NB4 (cell line): ENCODE data around the gene C4orf50.

Experiments used
- DNase-seq: peaks from one replicate; pipeline ENCODE4 v3.0.0; 2010; ENCODE audit warnings: low read depth
- H3K4me3 ChIP-seq: one replicate; pipeline ENCODE4 v1.5.1; 2011; ENCODE audit warnings: mild to moderate bottlenecking, low read depth, low read length, moderate library complexity
- MYC ChIP-seq: IDR thresholded peaks from 2 replicates; pipeline ENCODE4 v1.6.1; 2011; ENCODE audit warnings: low read depth, low read length
- POLR2A ChIP-seq: IDR thresholded peaks from 2 replicates; pipeline ENCODE4 v1.6.1; 2011; ENCODE audit warnings: mild to moderate bottlenecking; ENCODE audit not compliant: insufficient read length; ENCODE audit errors: extremely low read depth
- TF ChIP-seq, protein P1 (sequence below): IDR thresholded peaks from 2 replicates; pipeline ENCODE4 v1.6.1; 2011; ENCODE audit warnings: low read depth, low read length
- TF ChIP-seq, protein P2 (sequence below): IDR thresholded peaks from one replicate; pipeline ENCODE4 v1.5.1; 2012; ENCODE audit warnings: low read depth, low read length

The C4orf50 gene

DNA sequence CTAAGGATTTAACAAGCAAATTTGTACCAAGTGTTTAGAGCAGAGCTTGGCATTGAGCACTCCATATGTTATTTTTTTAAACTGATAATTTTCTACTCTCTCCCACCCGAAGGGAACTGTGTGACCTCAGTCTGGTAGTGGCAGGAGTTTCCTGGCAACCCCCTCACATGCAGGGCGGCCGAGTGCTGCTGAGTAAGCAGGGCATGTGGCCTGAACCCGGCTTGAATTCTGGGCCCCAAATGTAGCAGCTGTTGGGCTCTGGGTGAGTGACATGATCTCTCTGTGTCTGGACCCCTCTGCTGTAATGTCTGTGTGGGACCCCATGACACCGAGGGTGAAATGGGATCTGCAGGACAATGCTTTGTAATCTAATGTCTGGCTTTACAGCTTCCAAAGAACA is 13.6 kb upstream of the C4orf50 start:
- no peak overlapping the region for H3K4me3 ChIP-seq
- no peak for DNase-seq
- TF ChIP-seq POLR2A = no peak
- TF ChIP-seq, protein P1, sequence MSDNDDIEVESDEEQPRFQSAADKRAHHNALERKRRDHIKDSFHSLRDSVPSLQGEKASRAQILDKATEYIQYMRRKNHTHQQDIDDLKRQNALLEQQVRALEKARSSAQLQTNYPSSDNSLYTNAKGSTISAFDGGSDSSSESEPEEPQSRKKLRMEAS = no peak
- TF ChIP-seq, protein P2, sequence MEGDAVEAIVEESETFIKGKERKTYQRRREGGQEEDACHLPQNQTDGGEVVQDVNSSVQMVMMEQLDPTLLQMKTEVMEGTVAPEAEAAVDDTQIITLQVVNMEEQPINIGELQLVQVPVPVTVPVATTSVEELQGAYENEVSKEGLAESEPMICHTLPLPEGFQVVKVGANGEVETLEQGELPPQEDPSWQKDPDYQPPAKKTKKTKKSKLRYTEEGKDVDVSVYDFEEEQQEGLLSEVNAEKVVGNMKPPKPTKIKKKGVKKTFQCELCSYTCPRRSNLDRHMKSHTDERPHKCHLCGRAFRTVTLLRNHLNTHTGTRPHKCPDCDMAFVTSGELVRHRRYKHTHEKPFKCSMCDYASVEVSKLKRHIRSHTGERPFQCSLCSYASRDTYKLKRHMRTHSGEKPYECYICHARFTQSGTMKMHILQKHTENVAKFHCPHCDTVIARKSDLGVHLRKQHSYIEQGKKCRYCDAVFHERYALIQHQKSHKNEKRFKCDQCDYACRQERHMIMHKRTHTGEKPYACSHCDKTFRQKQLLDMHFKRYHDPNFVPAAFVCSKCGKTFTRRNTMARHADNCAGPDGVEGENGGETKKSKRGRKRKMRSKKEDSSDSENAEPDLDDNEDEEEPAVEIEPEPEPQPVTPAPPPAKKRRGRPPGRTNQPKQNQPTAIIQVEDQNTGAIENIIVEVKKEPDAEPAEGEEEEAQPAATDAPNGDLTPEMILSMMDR = no peak
- TF ChIP-seq MYC = no peak

GRCh38 chr4:6030679-6031078 is 12.4 kb upstream of the C4orf50 start:
- TF ChIP-seq MYC (no peak), POLR2A (no peak)
- TF ChIP-seq, protein P1 = no peak
- TF ChIP-seq, protein P2 = no peak
- no peak overlapping the region for H3K4me3 ChIP-seq
- DNase-seq = no peak

DNA sequence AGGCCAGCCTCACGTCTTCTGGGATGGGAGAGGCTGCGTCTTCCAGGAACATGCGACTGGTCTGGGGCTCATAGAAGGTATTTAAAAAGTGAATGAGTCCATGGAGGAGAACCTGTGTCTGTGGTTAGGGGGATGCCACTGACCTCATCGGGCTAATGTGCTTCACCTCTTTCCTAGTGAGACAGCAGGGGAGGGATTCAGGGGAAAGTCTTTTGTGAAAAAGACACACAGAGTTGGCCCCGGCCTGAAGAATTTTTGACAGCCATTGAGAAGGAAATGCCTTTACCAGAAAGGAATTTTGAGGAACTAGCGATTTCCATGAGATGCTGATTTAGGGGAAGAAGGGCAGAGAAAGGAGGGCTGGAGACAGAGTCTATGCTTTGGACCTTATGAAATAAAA is 11.0 kb upstream of the C4orf50 start:
- TF ChIP-seq, protein P1 = no peak
- no peak for TF ChIP-seq POLR2A
- TF ChIP-seq, protein P2 = no peak
- no peak for TF ChIP-seq MYC
- H3K4me3 ChIP-seq = no peak overlapping the region
- no peak for DNase-seq

DNA sequence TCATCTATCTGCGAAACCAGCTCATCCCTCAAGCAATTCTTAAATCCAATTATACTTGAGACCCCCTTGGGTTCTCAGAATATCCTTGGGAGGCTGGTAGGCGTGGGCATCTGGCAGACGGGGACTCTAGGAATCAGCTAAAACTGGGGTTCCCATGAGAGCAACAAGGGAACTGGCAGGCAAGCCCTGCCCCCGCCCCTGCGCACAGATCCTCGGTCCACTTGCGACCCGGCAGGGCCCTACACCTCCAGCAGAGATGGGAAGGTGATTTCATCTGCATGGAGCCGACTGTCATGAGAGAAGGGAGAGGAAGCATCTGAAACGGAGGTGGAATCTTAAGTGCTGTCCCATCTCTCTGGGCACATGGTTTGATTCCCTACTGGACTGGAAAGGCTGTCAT is 9.9 kb upstream of the C4orf50 start:
- H3K4me3 ChIP-seq = no peak overlapping the region
- TF ChIP-seq POLR2A = no peak
- TF ChIP-seq, protein P1 = no peak
- TF ChIP-seq MYC = no peak
- TF ChIP-seq, protein P2 = no peak
- DNase-seq = no peak

DNA sequence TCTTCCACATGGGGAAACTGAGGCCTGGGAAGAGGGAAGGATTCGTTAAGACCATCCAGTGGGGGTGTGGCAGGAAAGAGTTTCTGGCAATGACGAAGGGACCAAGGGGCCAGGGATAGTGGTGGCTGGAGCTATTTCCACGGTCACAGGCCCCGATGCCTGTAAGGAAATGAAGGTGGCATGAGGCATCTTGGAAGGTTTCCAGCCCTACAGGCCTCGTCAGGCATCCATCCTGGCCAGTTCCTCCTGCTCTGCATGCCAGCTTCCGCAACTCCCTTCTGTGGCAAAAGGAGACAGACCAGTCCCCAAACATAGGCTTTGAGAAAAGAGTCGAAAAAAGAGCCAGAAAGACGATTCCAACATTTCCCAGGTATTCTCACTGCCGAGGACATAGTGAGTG is 9.2 kb upstream of the C4orf50 start:
- TF ChIP-seq POLR2A = no peak
- TF ChIP-seq, protein P1 = no peak
- TF ChIP-seq, protein P2 = no peak
- no peak for TF ChIP-seq MYC
- H3K4me3 ChIP-seq = no peak overlapping the region

More for the DNA sequence above, 9.2 kb upstream of the C4orf50 start:
- DNase-seq = no peak
